ENCODE data around the gene DOK3. TPM values are rescaled to one million over a fixed set of nuclear protein-coding genes. Genes with fewer than 3 reads are reported as not detected.

The DOK3 gene
- total RNA-seq, 1 donor from 2014 or later = 0.79 TPM

DNA sequence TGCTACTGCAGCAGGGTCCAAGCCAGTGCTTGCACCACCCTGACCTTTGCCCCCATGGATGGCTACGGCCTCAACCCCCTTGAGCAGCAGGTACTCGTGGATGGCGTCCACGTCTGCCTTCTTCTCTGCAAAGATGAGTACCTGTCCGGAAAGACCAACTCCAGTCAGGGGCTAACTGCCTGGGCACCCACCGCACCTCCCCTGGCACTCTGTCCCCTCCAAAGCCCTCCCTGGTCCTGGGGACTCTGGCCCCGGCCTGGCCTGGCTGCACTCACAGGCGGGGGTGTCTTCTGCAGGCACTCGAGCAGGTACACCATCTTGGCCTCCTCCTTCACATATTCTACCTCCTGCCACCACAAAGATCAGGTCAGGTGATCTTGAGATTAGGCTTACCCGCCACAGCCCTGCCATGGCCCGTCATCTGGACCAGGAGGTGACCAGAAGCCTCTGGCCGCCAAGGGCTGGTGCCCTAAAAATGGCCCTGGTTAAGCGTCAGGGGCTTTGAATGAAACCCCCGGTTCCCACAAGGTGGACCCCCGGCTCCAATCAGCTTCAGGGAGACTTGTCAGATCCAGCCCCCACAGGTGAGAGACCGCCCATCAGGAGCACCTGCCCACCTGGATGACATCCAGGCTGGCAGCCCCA is 3.2 kb upstream of the DOK3 start:
- DNase-seq (ENCODE audit: low read depth in 2 of 2) = no peak

DNA sequence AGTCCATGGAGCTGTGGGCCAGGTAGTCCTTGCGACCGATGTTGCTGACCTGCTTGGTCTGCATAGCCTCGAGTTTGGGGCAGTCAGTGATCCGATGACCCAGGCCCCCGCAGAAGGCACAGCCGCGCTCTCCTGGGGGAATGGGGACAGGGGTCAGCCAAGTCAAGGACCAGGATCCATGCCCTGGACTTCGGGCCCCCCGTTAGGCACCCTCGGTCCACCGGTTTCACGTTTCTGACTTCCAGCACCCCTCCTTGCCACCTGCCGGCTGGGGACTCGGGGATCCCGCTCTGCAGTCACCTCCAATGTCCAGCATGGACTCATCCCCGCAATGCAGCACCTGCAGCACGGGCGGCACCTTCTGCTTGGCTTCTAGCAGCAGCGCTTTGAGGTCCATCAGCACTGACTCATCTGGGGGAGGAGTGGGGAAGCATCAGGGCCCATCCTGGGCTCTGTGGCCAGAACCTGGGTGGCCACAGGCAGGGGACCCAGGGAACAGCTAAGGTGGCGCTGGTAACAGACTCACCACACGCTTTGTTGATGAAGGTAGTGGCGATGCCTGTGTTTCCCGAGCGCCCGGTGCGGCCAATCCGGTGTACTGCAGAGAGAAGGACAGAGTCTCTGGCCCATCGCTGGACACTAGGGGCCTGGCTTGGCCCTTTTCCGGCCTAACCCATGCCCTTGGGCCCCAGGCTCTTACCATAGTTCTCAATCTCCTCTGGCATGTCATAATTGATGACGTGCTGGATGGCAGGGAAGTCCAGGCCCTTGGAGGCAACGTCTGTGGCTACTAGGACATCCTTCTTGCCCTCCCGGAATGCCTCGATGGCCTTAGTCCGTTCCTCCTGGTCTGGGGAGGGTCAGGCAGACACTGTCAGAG is 2.4 kb upstream of the DOK3 start:
- DNase-seq (ENCODE audit: low read depth in 2 of 2) = no peak

DNA sequence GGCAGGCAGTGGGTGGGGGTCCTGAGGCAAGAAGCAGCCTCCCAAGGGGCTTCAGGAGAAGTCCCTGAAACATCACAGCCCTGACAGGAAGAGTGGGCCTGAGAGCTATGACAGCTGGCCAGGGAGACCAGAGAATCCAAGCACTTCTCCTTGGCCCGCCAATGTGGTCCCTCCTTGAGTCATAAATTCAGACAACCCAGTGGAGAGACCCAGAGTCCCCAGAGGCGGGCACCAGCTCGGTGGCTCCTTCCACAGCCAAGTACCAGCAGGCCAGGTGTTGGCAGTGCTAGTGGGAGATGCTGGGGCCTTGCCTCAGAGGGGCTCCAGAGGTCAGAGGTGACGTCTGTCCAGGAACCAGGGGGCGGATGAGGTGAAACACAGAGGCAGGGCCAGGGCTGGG is 1.6 kb upstream of the DOK3 start:
- DNase-seq (ENCODE audit: low read depth in 2 of 2) = no peak

DNA sequence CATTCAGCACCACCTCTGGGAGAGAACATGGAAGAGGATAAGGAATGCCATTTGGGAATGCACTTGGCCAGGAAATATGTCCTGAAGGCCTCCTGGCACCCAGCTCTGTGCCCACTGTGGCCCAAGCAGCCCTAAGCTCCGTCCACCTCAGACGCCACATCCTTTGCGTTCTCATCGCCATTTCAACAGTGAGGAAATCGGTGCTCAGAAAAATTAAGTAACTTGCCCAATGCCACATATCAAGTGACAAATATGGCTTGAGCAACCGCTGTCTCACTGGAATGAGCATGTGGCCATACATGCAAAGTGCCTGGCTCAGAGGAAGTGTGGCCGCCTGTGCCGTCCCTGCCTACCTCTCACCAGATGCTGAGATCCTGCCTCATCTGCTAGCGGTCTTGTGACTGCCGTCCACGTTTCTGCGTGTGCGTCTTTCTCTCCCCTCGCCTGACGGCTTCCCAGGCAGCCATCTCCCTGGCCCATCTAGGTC is 984 bp upstream of the DOK3 start:
- DNase-seq (ENCODE audit: low read depth in 2 of 2) = no peak

- no peak for DNase-seq (ENCODE audit: low read depth in 2 of 2)
Measured at GRCh38 chr5:177509991-177510566, 453 bp upstream of the DOK3 start.

- DNase-seq (ENCODE audit: low read depth in 2 of 2) = peak in 1 of 2 donors; percentile 48
Measured at GRCh38 chr5:177508837-177509236, 789 bp downstream of the DOK3 start.

DNA sequence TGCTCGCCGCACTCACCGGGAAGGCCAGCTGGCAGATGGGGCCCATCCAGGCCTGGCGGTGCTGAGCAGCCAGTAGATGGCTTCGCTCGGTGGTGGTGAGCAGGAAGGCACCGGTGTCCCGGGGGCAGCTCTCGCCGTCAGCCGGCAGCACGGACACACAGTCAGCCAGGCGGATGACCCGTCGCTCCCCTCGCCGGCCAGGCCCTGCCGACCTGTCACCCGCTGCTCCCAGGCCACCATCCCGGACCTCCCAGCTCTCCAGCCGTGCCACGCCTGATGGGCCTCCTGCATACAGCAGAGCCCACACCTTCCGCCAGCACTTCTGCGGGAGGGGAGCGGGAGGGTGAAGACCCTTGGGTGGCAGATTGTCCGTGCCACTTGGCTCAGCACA is 1.4 kb downstream of the DOK3 start:
- DNase-seq (ENCODE audit: low read depth in 2 of 2) = no peak

- no peak for DNase-seq (ENCODE audit: low read depth in 2 of 2)
Measured at GRCh38 chr5:177507596-177508220, 1.9 kb downstream of the DOK3 start.

- DNase-seq (ENCODE audit: low read depth in 2 of 2) = peak; percentile 51 to 52
Measured at GRCh38 chr5:177507165-177507564, 2.5 kb downstream of the DOK3 start.

- no peak for DNase-seq (ENCODE audit: low read depth in 2 of 2)
Measured at GRCh38 chr5:177505075-177505474, 4.6 kb downstream of the DOK3 start.

DNA sequence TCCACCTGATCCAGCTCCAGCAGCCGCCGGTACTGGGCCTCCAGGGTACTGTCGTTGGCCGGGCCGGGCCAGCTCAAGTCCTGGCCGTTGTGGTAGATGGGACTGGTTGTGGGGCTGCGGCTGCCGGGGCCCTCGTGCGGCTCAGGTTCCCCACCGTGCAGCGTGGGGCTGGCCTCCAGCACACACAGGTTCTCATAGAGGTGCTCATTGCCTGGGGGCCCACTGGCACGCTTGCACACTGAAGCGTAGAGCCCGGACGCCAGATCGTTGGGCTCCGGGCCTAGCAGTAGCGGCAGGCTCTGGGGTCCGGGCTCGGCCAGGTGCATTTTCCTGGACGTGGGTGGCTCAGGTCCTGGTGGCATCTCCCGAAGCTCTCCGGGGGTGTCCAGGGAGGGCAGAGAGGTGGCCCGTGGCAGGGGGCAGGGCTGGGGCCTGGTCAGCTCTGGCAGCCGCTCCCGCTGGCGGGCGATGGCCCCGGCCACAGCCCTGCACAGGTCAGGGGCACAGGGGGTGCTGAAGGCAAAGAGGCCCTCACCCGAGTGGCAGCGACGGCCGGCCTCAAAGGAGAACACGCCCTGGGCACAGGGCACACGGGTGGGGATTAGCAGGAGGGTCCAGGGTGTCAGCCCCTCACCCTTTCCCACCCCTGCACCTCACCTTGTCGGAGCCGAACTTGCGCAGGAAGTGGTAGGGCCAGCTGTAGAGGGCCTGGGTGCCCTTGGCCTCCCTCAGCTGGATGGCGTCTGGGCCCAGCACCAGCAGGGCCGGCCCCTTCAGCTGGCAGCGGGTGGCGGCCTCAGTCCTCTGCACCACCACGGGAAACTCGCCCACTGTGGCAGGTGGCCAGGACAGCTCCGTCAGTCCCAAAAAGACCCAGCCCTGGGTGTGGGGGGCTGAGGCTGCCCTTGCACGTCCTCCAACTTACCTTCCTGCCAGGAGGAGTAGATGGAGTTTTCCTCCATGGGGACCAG is 5.3 kb downstream of the DOK3 start:
- no peak for DNase-seq (ENCODE audit: low read depth in 2 of 2)

DNA sequence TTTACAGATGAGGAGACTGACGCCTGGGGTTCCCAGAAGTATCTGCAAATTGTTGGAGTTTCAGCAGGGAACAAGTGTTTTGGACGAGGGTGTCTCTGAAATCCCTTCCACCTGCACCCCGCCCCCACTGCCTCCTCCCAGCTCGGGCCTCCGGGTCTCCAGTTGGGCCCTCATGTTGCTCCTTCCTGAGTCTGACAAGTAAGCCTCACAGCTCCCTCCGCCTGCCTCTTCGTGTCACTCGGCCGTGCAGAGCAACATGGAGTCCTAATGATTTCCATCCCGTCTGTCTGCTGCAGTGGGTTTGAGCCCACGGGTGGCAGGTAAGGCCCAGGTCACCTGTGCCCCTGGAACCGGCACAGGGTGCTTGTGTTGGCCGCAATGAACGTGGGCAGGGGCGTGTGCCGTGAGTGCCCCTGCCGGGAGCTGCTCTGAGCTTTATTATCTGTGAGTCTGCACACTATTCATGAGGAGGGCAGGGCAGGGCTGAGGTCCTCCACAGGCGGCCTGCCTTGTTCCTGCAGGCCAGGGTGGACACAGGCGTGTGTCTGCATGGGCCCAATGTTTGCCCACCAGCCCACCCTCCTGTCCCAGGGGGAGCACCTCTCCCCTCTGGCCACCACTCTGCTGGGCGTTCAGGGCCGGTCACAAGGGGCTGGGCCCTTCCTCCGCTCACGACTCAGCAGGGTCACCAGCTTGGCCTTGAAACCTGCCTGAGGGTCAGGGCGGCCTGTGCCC is 6.1 kb downstream of the DOK3 start:
- DNase-seq (ENCODE audit: low read depth in 2 of 2) = no peak

DNA sequence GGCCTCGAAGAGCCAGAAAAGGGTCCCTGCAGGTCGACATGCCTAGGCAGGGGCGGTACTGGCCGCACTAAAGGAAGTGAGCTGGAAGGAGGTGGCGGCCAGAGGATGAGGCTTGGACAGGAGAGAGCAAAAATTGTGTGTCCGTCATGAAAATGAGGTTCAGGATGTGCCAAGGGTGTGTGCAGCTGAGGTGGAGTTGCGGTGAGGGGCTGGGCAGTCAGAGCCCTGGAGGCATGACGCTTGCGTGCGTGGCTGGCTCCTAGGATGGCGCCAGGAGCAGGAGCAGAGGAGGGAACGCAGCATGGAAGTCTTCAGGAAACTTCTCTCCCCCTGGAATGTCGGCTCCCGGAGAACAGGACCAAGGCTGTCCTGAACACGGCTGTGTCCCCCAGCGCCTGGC is 6.7 kb downstream of the DOK3 start:
- DNase-seq (ENCODE audit: low read depth in 2 of 2) = no peak

DNA sequence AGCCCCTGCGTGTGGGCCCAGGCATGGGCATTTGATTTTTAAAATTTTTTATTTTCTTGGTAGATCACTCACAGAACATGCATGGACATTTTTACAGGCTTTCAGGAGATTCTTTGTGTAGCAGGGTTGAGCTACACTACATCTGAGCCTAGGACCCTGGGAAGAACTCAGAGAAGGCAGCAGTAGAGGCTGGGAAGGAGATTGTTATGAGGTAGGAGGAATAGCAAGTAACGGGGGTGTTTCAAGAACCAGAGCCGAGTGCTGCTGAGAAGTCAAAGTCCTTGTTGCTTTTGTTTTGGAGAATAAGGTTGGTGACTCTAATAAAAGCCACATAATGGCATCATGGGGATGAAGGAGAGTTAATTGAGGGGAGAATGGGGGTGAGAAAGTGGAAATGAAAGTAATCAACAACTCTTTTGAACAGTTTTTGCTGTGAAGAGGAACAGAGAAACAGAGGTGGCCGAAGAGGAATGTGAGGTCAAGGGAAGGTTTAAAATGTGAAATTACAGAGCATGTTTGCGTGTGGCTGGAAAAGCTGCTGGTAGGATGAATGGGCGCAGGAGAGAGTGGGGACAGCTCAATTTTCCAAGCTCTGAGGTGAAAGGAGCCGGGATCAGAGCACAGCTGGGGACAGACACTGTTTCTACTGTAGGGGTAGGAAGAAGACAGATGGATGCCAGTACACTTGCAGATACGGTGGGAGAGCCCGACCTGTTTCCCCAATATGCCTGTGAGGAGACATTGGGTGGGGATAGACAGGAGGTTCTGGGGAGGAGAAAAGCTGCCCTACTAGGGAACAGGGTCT is 7.5 kb downstream of the DOK3 start:
- no peak for DNase-seq (ENCODE audit: low read depth in 2 of 2)

DNA sequence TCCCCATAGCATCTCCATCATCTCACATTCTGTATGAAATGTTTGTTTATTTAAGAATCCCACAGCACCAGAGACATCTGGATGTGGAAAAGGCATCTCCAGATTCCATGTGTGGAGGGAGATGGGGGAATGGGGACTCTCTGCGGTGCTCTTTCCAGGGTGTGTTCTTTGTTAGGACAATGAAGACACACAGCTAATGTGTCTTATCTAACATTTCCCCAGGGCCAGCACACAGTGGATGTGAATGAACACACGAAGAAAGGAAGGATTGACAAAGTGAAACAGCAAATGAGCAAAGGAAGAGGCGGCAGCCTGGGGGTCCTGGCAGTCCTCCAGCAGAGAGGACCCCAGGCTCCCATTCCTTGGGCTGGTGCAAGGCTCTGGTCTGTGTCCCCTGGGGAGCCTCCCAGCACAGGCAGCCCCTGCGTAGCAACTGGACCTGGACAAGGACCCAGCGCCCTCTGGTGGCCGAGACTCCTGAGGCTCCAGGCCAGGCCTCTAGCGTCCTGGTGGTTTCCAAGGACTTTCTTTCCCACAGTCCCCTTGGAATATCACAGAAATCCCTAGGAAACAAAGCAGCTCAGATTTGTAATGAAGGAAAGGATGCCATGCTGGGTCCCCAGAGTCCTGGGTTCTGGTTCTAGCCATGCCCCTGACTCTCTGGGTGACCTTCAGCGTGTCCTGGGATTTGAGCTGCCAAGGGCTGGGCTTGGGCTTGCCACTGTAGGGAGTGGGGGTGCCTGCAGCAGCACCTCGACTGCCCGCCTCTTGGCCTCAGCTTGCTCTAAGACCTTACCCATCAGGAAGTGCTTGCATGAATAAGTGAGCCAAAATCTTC is 8.7 kb downstream of the DOK3 start:
- peak; percentile 87 to 89 for DNase-seq (ENCODE audit: low read depth in 2 of 2)

GRCh38 chr5:177499842-177500241 is 9.8 kb downstream of the DOK3 start:
- no peak for DNase-seq (ENCODE audit: low read depth in 2 of 2)

DNA sequence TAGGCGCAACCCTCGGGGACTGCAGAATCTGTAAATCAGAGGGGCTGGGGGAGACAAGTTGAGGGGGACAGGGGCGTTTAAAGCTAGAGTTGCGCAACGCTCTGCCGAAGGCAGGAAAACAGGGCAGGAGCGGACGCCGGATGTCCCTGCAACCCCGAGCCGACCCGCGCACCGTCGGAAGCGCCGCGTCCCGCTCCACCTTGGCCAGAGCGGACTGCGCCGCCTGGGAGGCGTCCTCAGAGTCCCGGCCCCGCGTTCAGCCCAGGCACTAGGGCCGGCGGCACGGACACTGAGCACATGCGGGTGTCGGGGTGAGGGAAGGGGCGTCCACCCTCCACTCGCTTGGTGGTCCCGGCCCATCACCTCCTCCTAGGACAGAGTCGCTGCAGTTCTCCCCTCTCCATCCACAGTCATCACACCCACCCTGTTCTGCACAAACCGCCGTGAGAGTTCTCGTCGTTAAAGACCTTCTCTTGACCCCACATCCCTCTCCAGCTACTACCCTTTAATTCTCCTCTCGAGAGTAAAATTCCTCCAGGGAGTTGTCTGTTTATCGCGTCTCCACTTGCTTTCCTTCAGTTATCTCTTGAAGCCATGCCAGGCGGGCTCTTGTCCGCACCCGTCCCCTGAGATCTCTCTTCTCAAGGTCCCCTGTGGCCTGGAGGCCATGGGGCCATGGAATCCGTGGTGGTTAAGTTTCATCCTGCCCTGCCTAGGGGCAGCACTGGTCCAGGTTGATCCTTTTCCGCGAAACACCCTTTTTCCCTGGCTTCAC is 11.4 kb downstream of the DOK3 start:
- DNase-seq (ENCODE audit: low read depth in 2 of 2) = peak; percentile 46 to 63

Measured in lung microvascular endothelial cell (primary cell).